ENCODE results near the gene AR. TPM values are rescaled to one million over a fixed set of nuclear protein-coding genes. Genes with fewer than 3 reads are reported as not detected.

Gene AR
- total and polyA plus RNA-seq, 2 of the 4 experiments (the other 2 are of a cell fraction), result 1.5 to 4.7 TPM

GRCh38 chrX:67721321-67721720 lies 177.5 kb downstream of the AR start:
- no peak overlapping the region for H3K18ac ChIP-seq (ENCODE audit: low read depth, low read length)
- H3K27ac ChIP-seq (ENCODE audit: insufficient read depth, low read length), result no peak overlapping the region
- H3K56ac ChIP-seq (ENCODE audit: extremely low read depth, insufficient read depth, low read length), result no peak overlapping the region
- ATAC-seq (ENCODE audit: low read depth), result no peak
- H3K4ac ChIP-seq (ENCODE audit: low read depth, low read length), result no peak overlapping the region
- H3K14ac ChIP-seq (replicated peaks; ENCODE audit: low read depth, low read length), result no peak overlapping the region
- no peak overlapping the region for H3K4me3 ChIP-seq (ENCODE audit: insufficient read depth, low read depth, low read length)
- dilution Hi-C loops (cut with HindIII; ENCODE audit: low sequenced_read_pairs, unreplicated experiment) (no loop called here), in situ Hi-C loops (cut with MboI; ENCODE audit: low sequenced_read_pairs) (no loop called here), intact Hi-C loops (cut with micrococcal nuclease) (no loop called here)
- no peaks in the 10 kb centered on the region for H3K27me3 ChIP-seq (ENCODE audit: control insufficient read depth, insufficient read depth, low read length)
- no peaks in the 10 kb centered on the region for H3K9me1 ChIP-seq (ENCODE audit: insufficient read depth, low read length)
- no peak overlapping the region for H2BK15ac ChIP-seq (ENCODE audit: low read depth, low read length)
- no peak overlapping the region for H3K23ac ChIP-seq (ENCODE audit: low read depth, low read length)
- H3K4me2 ChIP-seq (ENCODE audit: low read depth, low read length), result no peak overlapping the region
- no peak overlapping the region for H4K91ac ChIP-seq (ENCODE audit: insufficient read depth, low read depth, low read length)
- ChIA-PET CTCF (no interaction called here), POLR2A (ENCODE audit: unreplicated experiment) (no interaction called here)
- no peak overlapping the region for H2BK20ac ChIP-seq (ENCODE audit: low read depth, low read length)
- TF ChIP-seq ELK1 (IDR thresholded peaks at IDR 0.05; ENCODE audit: borderline replicate concordance, low read depth, low read length) (no peak), USF2 (IDR thresholded peaks at IDR 0.05; ENCODE audit: low read depth, low read length) (no peak)
- TF ChIP-seq, protein P1, sequence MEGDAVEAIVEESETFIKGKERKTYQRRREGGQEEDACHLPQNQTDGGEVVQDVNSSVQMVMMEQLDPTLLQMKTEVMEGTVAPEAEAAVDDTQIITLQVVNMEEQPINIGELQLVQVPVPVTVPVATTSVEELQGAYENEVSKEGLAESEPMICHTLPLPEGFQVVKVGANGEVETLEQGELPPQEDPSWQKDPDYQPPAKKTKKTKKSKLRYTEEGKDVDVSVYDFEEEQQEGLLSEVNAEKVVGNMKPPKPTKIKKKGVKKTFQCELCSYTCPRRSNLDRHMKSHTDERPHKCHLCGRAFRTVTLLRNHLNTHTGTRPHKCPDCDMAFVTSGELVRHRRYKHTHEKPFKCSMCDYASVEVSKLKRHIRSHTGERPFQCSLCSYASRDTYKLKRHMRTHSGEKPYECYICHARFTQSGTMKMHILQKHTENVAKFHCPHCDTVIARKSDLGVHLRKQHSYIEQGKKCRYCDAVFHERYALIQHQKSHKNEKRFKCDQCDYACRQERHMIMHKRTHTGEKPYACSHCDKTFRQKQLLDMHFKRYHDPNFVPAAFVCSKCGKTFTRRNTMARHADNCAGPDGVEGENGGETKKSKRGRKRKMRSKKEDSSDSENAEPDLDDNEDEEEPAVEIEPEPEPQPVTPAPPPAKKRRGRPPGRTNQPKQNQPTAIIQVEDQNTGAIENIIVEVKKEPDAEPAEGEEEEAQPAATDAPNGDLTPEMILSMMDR (conservative IDR thresholded peaks at IDR 0.05; ENCODE audit: low read depth, low read length), result no peak
- H2AK5ac ChIP-seq (ENCODE audit: low read depth, low read length), result no peak overlapping the region
- no peaks in the 10 kb centered on the region; the same call in 1 of the 2 replicates for H3K9me3 ChIP-seq (ENCODE audit: control insufficient read depth, insufficient read depth, low read length)
- H3K79me1 ChIP-seq (ENCODE audit: low read depth in 1 of 2, low read length in 2 of 2), result no peaks in the 10 kb centered on the region
- H3K9ac ChIP-seq (ENCODE audit: low read depth, low read length), result no peak overlapping the region
- H4K8ac ChIP-seq (ENCODE audit: low read depth in 2 of 2, low read length in 2 of 2), result no peak overlapping the region
- no peak overlapping the region for H4K5ac ChIP-seq (ENCODE audit: low read depth, low read length)
- H3K4me1 ChIP-seq (ENCODE audit: control insufficient read depth, insufficient read depth, low read length), result no peaks in the 10 kb centered on the region
- H3K36me3 ChIP-seq (ENCODE audit: control insufficient read depth, insufficient read depth, low read length), result no peaks in the 10 kb centered on the region
- no peak for DNase-seq
- H2BK120ac ChIP-seq (ENCODE audit: low read depth, low read length), result no peak overlapping the region
- H2AK9ac ChIP-seq (replicated peaks; ENCODE audit: low read depth, low read length, poor library complexity), result no peak overlapping the region
- H2BK5ac ChIP-seq (ENCODE audit: low read depth, low read length, poor library complexity, severe bottlenecking), result no peak overlapping the region
- BruUV-seq (replicated peaks), result no TSS peak
- no peaks in the 10 kb centered on the region for H4K20me1 ChIP-seq (ENCODE audit: insufficient read depth, low read length)
- no peak overlapping the region for H2AFZ ChIP-seq (replicated peaks; ENCODE audit: low read length, poor library complexity)
- 57% methylated on average over 1 of the region's 1 CpG; no CpG with 5 or more reads in 1 of the 2 experiments for WGBS, 2 experiments (ENCODE audit: extremely low coverage in 2 of 2, insufficient read length in 1 of 2)

All from IMR-90 (cell line).